ENCODE data around the gene PDE11A.

Gene PDE11A

GRCh38 chr2:177611310-177611886 lies 461.2 kb downstream of the PDE11A start:
- Histone ChIP-seq H3K9me3 (ENCODE audit: insufficient read depth, low read length, severe bottlenecking) (no peaks in the 10 kb centered on the region), H3K4me3 (ENCODE audit: low read depth in 1 of 2, low read length in 2 of 2) (no peak overlapping the region), H3K79me2 (ENCODE audit: insufficient read depth, low read length) (no peaks in the 10 kb centered on the region), H3K9ac (ENCODE audit: low read depth, low read length) (no peak overlapping the region), H4K20me1 (ENCODE audit: insufficient read depth, low read length) (no peaks in the 10 kb centered on the region), H3K27ac (ENCODE audit: low read length) (no peak overlapping the region), H3K4me1 (ENCODE audit: insufficient read depth, low read length) (no peaks in the 10 kb centered on the region), H3K4me2 (ENCODE audit: insufficient read depth, low read length) (no peak overlapping the region), H2AFZ (ENCODE audit: low read depth, low read length) (no peak overlapping the region), H3K36me3 (ENCODE audit: insufficient read depth, low read length) (no peaks in the 10 kb centered on the region), H3K27me3 (ENCODE audit: insufficient read depth, low read length, poor library complexity) (no peaks in the 10 kb centered on the region)
- DNase-seq (no peak), ATAC-seq (ENCODE audit: insufficient read depth, low read depth) (no peak)
- TF ChIP-seq EZH2 (IDR thresholded peaks at IDR 0.05; ENCODE audit: borderline replicate concordance, low read depth, low read length, severe bottlenecking), result no peak
- no peak for TF ChIP-seq CTCF (IDR thresholded peaks at IDR 0.05; ENCODE audit: borderline replicate concordance, extremely low read depth, low read length, poor library complexity, severe bottlenecking)

GRCh38 chr2:177610813-177611212 lies 461.8 kb downstream of the PDE11A start:
- TF ChIP-seq EZH2 (IDR thresholded peaks at IDR 0.05; ENCODE audit: borderline replicate concordance, low read depth, low read length, severe bottlenecking) (no peak), CTCF (IDR thresholded peaks at IDR 0.05; ENCODE audit: borderline replicate concordance, extremely low read depth, low read length, poor library complexity, severe bottlenecking) (no peak)
- Histone ChIP-seq H3K4me2 (ENCODE audit: insufficient read depth, low read length) (no peak overlapping the region), H3K4me3 (ENCODE audit: low read depth in 1 of 2, low read length in 2 of 2) (no peak overlapping the region), H2AFZ (ENCODE audit: low read depth, low read length) (no peak overlapping the region), H3K9me3 (ENCODE audit: insufficient read depth, low read length, severe bottlenecking) (no peaks in the 10 kb centered on the region), H3K27ac (ENCODE audit: low read length) (no peak overlapping the region), H3K27me3 (ENCODE audit: insufficient read depth, low read length, poor library complexity) (no peaks in the 10 kb centered on the region), H4K20me1 (ENCODE audit: insufficient read depth, low read length) (no peaks in the 10 kb centered on the region), H3K9ac (ENCODE audit: low read depth, low read length) (no peak overlapping the region), H3K79me2 (ENCODE audit: insufficient read depth, low read length) (no peaks in the 10 kb centered on the region), H3K4me1 (ENCODE audit: insufficient read depth, low read length) (no peaks in the 10 kb centered on the region), H3K36me3 (ENCODE audit: insufficient read depth, low read length) (no peaks in the 10 kb centered on the region)
- no peak for DNase-seq
- ATAC-seq (ENCODE audit: insufficient read depth, low read depth), result no peak

GRCh38 chr2:177606636-177607035 lies 465.9 kb downstream of the PDE11A start:
- Histone ChIP-seq H4K20me1 (ENCODE audit: insufficient read depth, low read length) (no peaks in the 10 kb centered on the region), H3K79me2 (ENCODE audit: insufficient read depth, low read length) (no peaks in the 10 kb centered on the region), H3K4me1 (ENCODE audit: insufficient read depth, low read length) (no peaks in the 10 kb centered on the region), H3K9ac (ENCODE audit: low read depth, low read length) (no peak overlapping the region), H2AFZ (ENCODE audit: low read depth, low read length) (no peak overlapping the region), H3K4me3 (ENCODE audit: low read depth in 1 of 2, low read length in 2 of 2) (no peak overlapping the region), H3K27ac (ENCODE audit: low read length) (no peak overlapping the region), H3K27me3 (ENCODE audit: insufficient read depth, low read length, poor library complexity) (no peaks in the 10 kb centered on the region), H3K36me3 (ENCODE audit: insufficient read depth, low read length) (no peaks in the 10 kb centered on the region), H3K4me2 (ENCODE audit: insufficient read depth, low read length) (no peak overlapping the region), H3K9me3 (ENCODE audit: insufficient read depth, low read length, severe bottlenecking) (no peaks in the 10 kb centered on the region)
- TF ChIP-seq EZH2 (IDR thresholded peaks at IDR 0.05; ENCODE audit: borderline replicate concordance, low read depth, low read length, severe bottlenecking), result no peak
- TF ChIP-seq CTCF (IDR thresholded peaks at IDR 0.05; ENCODE audit: borderline replicate concordance, extremely low read depth, low read length, poor library complexity, severe bottlenecking), result no peak
- ATAC-seq (ENCODE audit: insufficient read depth, low read depth), result no peak
- no peak for DNase-seq

Measured in DND-41 (cell line).